ENCODE measurements around the gene GTPBP1. TPM values are rescaled to one million over a fixed set of nuclear protein-coding genes. Genes with fewer than 3 reads are reported as not detected.
A peak's percentile ranks its signal among the peaks of the same experiment; 100 is the strongest.

GTPBP1 gene
- total RNA-seq, 1 experiment from 2014 or later: 94.7 TPM

DNA sequence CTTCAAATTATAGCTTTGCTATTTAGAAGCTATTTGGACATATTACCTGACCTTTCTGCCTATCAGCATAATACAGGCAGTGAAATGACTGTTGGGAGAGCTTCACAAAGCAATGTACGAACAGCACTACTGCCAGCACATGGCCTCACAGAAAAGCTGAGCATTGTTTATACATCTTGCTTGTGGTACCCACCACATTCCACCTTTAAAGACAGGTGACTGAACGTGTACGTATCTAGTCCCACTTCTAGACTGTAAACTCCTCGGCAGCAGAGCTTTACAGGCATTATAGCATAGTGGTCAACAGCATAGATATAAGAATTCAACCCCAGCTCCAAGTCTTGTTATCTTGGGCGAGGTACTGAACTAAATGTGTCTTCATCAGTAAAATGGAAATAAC is 6.6 kb upstream of the GTPBP1 start:
- Histone ChIP-seq H3F3A (ENCODE audit: insufficient read depth, low read depth) (peaks cover 56% of the 10 kb centered on the region), H3K79me2 (ENCODE audit: low read depth) (peaks cover 60% of the 10 kb centered on the region), H4K20me1 (ENCODE audit: insufficient read depth) (peaks cover 14% of the 10 kb centered on the region; the same call in 1 of the 2 replicates), H3K36me3 (ENCODE audit: low read depth) (peaks cover 26% of the 10 kb centered on the region; the same call in 1 of the 2 replicates), H3K4me1 (replicated peaks; ENCODE audit: insufficient read depth) (peaks cover 53% of the 10 kb centered on the region), H3K4me2 (peak overlapping the region; percentile 92), H3K9me2 (ENCODE audit: insufficient read depth) (no peaks in the 10 kb centered on the region), H3K27ac (peak overlapping the region; percentile 88), H3K27me3 (ENCODE audit: insufficient read depth, low read depth) (no peaks in the 10 kb centered on the region), H2AFZ (no peak overlapping the region), H3K4me3 (peak overlapping the region; percentile 82), H3K9me3 (ENCODE audit: insufficient read depth, low read depth) (no peaks in the 10 kb centered on the region)
- ChIA-PET CTCF (interaction anchor here (0.6 to 1.1 kb wide), 2 partner anchors 18 to 460 kb away, joined by 4 to 6 read pairs; partner anchors contain the start of gene TOMM22), POLR2A (ENCODE audit: unreplicated experiment) (interaction anchor here (0.6 to 0.7 kb wide), 5 partner anchors 13 to 1224 kb away, joined by 3 to 5 read pairs (median 4); partner anchors contain the start of gene TOMM22)
- intact Hi-C loops (cut with micrococcal nuclease; ENCODE audit: unreplicated experiment): no loop called here
- DNase-seq: no peak
- no TSS peak for BruUV-seq (replicated peaks)
- no peak for TF ChIP-seq EZH2 (IDR thresholded peaks at IDR 0.05; ENCODE audit: low read depth)
- TF ChIP-seq, protein P1, sequence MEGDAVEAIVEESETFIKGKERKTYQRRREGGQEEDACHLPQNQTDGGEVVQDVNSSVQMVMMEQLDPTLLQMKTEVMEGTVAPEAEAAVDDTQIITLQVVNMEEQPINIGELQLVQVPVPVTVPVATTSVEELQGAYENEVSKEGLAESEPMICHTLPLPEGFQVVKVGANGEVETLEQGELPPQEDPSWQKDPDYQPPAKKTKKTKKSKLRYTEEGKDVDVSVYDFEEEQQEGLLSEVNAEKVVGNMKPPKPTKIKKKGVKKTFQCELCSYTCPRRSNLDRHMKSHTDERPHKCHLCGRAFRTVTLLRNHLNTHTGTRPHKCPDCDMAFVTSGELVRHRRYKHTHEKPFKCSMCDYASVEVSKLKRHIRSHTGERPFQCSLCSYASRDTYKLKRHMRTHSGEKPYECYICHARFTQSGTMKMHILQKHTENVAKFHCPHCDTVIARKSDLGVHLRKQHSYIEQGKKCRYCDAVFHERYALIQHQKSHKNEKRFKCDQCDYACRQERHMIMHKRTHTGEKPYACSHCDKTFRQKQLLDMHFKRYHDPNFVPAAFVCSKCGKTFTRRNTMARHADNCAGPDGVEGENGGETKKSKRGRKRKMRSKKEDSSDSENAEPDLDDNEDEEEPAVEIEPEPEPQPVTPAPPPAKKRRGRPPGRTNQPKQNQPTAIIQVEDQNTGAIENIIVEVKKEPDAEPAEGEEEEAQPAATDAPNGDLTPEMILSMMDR (conservative IDR thresholded peaks at IDR 0.05): no peak

DNA sequence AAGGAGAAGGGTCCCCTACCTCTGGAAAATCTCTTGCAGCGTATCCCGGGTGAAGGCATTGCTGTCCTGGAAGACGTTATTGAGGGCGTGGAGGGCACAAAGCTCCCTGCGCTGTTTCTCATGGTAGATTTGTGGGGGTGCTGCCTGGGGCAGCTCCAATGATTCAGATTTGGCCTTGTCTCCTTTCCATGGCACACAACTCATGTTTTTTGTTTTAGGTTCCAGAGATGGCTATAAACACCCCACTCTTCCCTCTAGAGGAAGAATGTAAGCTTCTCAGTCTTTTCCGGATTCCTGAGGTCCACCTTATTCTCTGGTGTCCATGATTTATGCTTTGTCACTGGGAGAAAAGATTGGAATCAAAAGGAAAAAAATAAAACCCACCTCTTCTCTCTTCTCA is 6.0 kb upstream of the GTPBP1 start:
- peaks cover 53% of the 10 kb centered on the region for H3K79me2 ChIP-seq (ENCODE audit: low read depth)
- H3K9me2 ChIP-seq (ENCODE audit: insufficient read depth): no peaks in the 10 kb centered on the region
- H3K4me1 ChIP-seq (replicated peaks; ENCODE audit: insufficient read depth): peaks cover 52% of the 10 kb centered on the region
- peaks cover 60% of the 10 kb centered on the region for H3F3A ChIP-seq (ENCODE audit: insufficient read depth, low read depth)
- no peaks in the 10 kb centered on the region for H3K9me3 ChIP-seq (ENCODE audit: insufficient read depth, low read depth)
- H2AFZ ChIP-seq: no peak overlapping the region
- DNase-seq: peak in 1 of 2 experiments; percentile 70
- peak overlapping the region; percentile 92 for H3K4me2 ChIP-seq
- ChIA-PET CTCF (interaction anchor here (0.6 to 1.1 kb wide), 5 partner anchors 18 to 829 kb away, joined by 3 to 7 read pairs (median 4); partner anchors contain the start of gene TOMM22), POLR2A (ENCODE audit: unreplicated experiment) (interaction anchor here (0.5 to 0.7 kb wide), 4 partner anchors 12 to 1224 kb away, joined by 3 to 6 read pairs (median 4); no protein-coding TSS in a partner anchor)
- no peaks in the 10 kb centered on the region for H3K27me3 ChIP-seq (ENCODE audit: insufficient read depth, low read depth)
- H3K27ac ChIP-seq: peak overlapping the region; percentile 88
- BruUV-seq (replicated peaks): TSS peak; percentile 67
- peak overlapping the region; percentile 82 for H3K4me3 ChIP-seq
- H4K20me1 ChIP-seq (ENCODE audit: insufficient read depth): peaks cover 14% of the 10 kb centered on the region; the same call in 1 of the 2 replicates
- intact Hi-C loops (cut with micrococcal nuclease; ENCODE audit: unreplicated experiment): loop anchor here (10.0 kb wide), 2 partner anchors 195 to 385 kb away; partner anchors contain the start of genes CSNK1E and DDX17
- no peak for TF ChIP-seq EZH2 (IDR thresholded peaks at IDR 0.05; ENCODE audit: low read depth)
- TF ChIP-seq, protein P1 (conservative IDR thresholded peaks at IDR 0.05): no peak; the same call in 1 of the 2 replicates
- peaks cover 22% of the 10 kb centered on the region; the same call in 1 of the 2 replicates for H3K36me3 ChIP-seq (ENCODE audit: low read depth)

GRCh38 chr22:38700270-38700788 is 5.4 kb upstream of the GTPBP1 start:
- Histone ChIP-seq H2AFZ (peak overlapping the region; percentile 63; the same call in 1 of the 2 replicates), H3K36me3 (ENCODE audit: low read depth) (peaks cover 22% of the 10 kb centered on the region; the same call in 1 of the 2 replicates), H3K9me3 (ENCODE audit: insufficient read depth, low read depth) (no peaks in the 10 kb centered on the region), H3K4me3 (peak overlapping the region; percentile 82), H3K4me1 (replicated peaks; ENCODE audit: insufficient read depth) (peaks cover 50% of the 10 kb centered on the region), H4K20me1 (ENCODE audit: insufficient read depth) (peaks cover 14% of the 10 kb centered on the region; the same call in 1 of the 2 replicates), H3K4me2 (peak overlapping the region; percentile 92), H3K9me2 (ENCODE audit: insufficient read depth) (no peaks in the 10 kb centered on the region), H3K27me3 (ENCODE audit: insufficient read depth, low read depth) (no peaks in the 10 kb centered on the region), H3K79me2 (ENCODE audit: low read depth) (peaks cover 48% of the 10 kb centered on the region), H3K27ac (peak overlapping the region; percentile 88), H3F3A (ENCODE audit: insufficient read depth, low read depth) (peaks cover 60% of the 10 kb centered on the region)
- no TSS peak for BruUV-seq (replicated peaks)
- DNase-seq: peak; percentile 56 to 85
- CTCF ChIA-PET: interaction anchor here (0.6 kb wide), 2 partner anchors 200 to 829 kb away, joined by 3 to 7 read pairs; no protein-coding TSS in a partner anchor
- intact Hi-C loops (cut with micrococcal nuclease; ENCODE audit: unreplicated experiment): loop anchor here (10.0 kb wide), 2 partner anchors 196 to 386 kb away; partner anchors contain the start of genes CSNK1E and DDX17
- TF ChIP-seq EZH2 (IDR thresholded peaks at IDR 0.05; ENCODE audit: low read depth): no peak
- TF ChIP-seq, protein P1 (conservative IDR thresholded peaks at IDR 0.05): no peak
- POLR2A ChIA-PET (ENCODE audit: unreplicated experiment): interaction anchor here (0.5 to 0.6 kb wide), 2 partner anchors 13 to 338 kb away, joined by 4 to 6 read pairs; no protein-coding TSS in a partner anchor

All from PC-9 (cell line).